Measurements from ENCODE around the gene TTLL9.

DNA sequence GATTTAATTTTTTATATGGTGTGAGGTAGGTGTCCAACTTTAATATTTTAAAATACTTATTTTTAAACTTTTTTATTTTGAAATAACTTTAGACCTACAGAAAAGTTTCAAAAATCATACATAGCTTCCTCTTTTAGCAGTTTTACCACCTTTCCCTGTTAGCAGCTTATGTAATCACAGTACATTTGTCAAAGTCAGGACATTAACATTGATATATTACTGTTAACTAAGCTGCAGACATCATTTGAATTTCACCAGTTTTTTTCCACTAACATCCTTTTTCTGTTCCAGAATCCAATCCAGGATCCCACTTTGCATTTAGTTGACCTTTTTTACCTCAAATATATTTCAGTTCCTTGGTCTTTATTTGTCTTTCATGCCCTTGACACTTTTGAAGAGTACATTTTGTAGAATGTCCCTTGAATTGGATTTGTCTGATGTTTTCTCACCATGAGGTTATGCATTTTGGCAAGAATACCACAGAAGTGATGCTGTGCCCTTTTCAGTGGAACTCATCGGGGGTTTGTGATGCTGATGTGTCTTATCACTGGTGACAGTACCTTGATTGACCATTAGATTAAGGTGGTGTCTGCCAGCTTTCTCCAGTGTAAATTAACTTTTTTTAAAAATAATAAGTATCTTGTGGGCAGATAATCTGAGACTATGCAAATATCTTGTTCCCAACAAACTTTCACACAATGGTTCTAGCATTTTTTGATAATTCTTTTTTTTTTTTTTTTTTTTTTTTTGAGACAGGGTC lies 33.4 kb downstream of the TTLL9 start:
- TF ChIP-seq, protein P1, sequence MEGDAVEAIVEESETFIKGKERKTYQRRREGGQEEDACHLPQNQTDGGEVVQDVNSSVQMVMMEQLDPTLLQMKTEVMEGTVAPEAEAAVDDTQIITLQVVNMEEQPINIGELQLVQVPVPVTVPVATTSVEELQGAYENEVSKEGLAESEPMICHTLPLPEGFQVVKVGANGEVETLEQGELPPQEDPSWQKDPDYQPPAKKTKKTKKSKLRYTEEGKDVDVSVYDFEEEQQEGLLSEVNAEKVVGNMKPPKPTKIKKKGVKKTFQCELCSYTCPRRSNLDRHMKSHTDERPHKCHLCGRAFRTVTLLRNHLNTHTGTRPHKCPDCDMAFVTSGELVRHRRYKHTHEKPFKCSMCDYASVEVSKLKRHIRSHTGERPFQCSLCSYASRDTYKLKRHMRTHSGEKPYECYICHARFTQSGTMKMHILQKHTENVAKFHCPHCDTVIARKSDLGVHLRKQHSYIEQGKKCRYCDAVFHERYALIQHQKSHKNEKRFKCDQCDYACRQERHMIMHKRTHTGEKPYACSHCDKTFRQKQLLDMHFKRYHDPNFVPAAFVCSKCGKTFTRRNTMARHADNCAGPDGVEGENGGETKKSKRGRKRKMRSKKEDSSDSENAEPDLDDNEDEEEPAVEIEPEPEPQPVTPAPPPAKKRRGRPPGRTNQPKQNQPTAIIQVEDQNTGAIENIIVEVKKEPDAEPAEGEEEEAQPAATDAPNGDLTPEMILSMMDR (IDR thresholded peaks at IDR 0.05), result no peak
- no peak for TF ChIP-seq POLR2A (IDR thresholded peaks at IDR 0.05)
- TF ChIP-seq POLR2AphosphoS5 (IDR thresholded peaks at IDR 0.05), result no peak

All from breast epithelium (tissue), 3 donors.